HG03159 (cell line): ENCODE results near the gene IQSEC3.
"Not testable (repeated sequence)": the region's sequence is repeated elsewhere in the genome, so short reads cannot be mapped to it uniquely, and the experiment has no call there.

ENCODE experiments used
- ATAC-seq: cut with Tn5 transposase; IDR thresholded peaks from one replicate; pipeline ENCODE4 v1.9.1; 2021; ENCODE audit warnings: mild to moderate bottlenecking, moderate library complexity; ENCODE audit not compliant: unreplicated experiment

Gene IQSEC3

GRCh38 chr12:66428-66781 is at the start of gene IQSEC3:
TSS of gene IQSEC3 (plus strand) at chr12:66767. CDS start at chr12:66883, 116 bp downstream.
- not testable (repeated sequence) for ATAC-seq

DNA sequence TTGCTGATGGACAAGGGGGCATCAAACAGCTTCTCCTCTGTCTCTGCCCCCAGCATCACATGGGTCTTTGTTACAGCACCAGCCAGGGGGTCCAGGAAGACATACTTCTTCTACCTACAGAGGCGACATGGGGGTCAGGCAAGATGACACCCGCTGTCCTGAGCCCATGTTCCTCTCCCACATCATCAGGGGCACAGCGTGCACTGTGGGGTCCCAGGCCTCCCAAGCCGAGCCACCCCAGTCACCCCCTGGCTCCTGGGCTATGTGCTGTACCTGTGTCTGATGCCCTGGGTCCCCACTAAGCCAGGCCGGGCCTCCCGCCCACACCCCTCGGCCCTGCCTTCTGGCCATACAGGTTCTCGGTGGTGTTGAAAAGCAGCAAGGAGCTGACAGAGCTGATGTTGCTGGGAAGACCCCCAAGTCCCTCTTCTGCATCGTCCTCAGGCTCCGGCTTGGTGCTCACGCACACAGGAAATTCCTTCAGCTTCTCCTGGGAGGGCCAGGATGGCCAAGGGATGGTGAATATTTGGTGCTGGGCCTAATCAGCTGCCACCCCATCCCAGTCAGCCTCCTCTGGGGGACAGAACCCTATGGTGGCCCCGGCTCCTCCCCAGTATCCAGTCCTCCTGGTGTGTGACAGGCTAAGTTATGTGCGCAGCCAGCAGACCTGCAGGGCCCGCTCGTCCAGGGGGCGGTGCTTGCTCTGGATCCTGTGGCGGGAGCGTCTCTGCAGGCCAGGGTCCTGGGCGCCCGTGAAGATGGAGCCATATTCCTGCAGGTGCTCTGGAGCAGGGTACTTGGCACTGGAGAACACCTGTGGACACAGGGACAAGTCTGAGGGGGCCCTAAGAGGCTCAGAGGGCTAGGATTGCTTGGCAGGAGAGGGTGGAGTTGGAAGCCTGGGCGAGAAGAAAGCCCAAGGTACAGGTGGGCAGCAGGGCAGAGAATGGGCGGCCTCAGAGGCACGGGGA is 48.9 kb upstream of the IQSEC3 start:
- not testable (repeated sequence) for ATAC-seq

DNA sequence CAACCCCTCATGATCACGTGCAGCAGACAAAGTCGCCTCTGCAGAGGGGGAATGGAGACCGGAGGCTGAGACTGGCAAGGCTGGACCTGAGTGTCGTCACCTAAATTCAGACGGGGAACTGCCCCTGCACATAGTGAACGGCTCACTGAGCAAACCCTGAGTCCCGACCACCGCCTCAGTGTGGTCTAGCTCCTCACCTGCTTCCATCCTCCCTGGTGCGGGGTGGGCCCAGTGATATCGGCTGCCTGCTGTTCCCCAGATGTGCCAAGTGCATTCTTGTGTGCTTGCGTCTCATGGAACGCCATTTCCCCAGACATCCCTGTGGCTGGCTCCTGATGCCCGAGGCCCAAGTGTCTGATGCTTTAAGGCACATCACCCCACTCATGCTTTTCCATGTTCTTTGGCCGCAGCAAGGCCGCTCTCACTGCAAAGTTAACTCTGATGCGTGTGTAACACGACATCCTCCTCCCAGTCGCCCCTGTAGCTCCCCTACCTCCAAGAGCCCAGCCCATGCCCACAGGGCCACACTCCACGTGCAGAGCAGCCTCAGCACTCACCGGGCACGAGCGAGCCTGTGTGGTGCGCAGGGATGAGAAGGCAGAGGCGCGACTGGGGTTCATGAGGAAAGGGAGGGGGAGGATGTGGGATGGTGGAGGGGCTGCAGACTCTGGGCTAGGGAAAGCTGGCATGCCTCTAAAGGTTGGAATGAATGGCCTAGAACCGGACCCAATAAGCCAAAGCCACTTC is 47.6 kb upstream of the IQSEC3 start:
- not testable (repeated sequence) for ATAC-seq

- not testable (repeated sequence) for ATAC-seq
These were observed 46.7 kb upstream of the IQSEC3 start for GRCh38 chr12:19906-20305.

GRCh38 chr12:20757-21156 is 45.8 kb upstream of the IQSEC3 start:
- no peak for ATAC-seq

GRCh38 chr12:21301-22189 is 45.0 kb upstream of the IQSEC3 start:
- no peak for ATAC-seq

GRCh38 chr12:22190-22529 is 44.4 kb upstream of the IQSEC3 start:
- no peak for ATAC-seq

DNA sequence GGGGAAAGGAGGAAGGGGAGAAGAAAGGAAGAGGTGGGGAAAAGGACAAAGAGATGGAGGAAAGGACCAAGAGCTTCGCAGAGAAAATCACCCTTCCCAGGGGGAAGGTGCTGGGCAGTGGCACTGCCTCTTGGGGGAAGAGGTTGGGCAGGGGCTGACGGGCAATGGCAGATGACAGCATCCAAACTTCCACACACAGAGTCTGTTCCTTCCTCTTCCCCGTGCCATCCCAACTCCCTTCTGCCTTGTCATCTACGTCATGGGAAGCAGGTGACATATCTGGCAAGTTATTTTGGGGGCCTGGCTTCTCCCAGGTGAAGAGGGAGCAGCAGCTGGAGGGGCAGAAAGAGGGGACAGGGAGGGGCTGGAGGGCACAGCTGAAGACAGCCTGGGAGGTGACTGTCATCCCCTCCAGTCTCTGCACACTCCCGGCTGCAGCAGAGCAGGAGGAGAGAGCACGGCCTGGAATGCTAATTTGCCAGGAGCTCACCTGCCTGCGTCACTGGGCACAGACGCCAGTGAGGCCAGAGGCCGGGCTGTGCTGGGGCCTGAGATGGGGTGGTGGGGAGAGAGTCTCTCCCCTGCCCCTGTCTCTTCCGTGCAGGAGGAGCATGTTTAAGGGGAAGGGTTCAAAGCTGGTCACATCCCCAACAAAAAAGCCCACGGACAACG is 43.9 kb upstream of the IQSEC3 start:
- ATAC-seq = no peak

DNA sequence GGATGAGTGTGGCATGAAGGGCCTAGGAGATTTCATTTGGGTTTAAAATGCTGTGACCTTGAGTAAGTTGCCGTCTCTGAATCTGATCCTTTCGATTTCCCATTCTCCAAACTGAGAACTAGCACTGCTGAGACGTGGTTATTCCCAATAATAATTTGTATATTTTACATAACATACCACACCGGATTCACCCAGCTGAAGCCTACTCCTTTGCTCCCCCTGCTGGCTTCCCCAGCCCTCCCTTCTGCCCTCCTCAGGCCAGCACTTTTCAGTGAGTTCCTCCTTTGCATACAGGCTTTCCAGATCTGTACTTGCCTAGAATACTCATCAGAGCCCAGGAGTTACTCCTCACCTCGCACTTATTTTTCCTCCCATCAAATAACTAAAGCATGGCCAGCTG is 38.7 kb upstream of the IQSEC3 start:
- not testable (repeated sequence) for ATAC-seq

DNA sequence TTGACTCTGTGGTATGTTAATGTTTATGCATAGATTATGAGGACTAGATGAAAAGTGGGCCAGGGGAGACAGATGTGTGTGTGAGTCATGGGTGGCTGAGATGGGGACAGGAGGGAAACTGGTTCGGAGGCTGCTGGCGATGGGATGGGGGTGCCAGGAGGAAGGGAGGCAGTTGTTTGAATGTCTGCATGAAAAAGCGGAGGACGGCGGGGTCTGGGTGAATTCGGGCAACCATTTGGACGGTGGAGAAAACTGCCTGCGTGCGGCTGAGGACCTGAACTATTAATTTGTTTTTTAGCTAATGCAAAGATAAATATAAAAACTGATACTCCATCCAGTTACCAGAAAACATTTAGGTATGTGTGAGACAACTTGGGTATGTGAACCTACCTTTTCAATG is 27.8 kb upstream of the IQSEC3 start:
- ATAC-seq = not testable (repeated sequence)

- not testable (repeated sequence) for ATAC-seq
These were observed 26.9 kb upstream of the IQSEC3 start for GRCh38 chr12:39555-40265.

DNA sequence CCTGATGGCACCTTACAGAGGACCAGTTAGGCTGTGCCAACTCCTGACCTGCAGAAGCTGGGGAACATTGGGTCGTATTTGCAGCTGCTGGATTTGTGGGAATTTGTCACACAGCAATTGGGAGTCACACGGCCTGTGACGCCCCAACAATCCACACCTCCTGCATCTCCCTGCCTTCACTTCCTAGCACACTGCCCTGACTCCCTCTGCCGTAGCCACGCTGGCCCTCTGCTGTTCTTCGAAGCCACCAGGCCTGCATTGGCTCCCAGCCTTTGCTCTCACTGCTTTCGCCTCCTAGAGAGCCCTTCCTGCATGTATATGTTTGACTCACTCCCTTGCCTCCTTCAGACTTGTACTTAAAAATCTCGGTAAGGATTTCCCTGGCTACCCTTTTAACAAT is 22.2 kb upstream of the IQSEC3 start:
- ATAC-seq = not testable (repeated sequence)

GRCh38 chr12:45235-45990 is 21.2 kb upstream of the IQSEC3 start:
- ATAC-seq = not testable (repeated sequence)

GRCh38 chr12:45991-46358 is 20.6 kb upstream of the IQSEC3 start:
- ATAC-seq = not testable (repeated sequence)

DNA sequence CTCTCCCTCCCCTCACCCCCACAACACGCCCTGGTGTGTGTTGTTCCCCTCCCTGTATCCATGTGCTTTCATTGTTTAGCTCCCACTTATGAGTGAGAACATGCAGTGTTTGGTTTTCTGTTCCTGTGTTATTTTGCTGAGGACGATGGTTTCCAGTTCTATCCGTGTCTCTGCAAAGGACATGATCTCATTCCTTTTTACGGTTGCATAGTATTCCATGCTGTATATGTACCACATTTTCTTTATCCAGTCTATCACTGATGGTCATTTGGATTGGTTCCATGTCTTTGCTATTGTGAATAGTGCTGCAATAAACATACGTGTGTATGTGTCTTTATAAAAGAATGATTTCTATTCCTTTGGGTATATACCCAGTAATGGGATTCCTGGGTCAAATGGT is 20.0 kb upstream of the IQSEC3 start:
- ATAC-seq = not testable (repeated sequence)

- ATAC-seq = not testable (repeated sequence)
These were observed 18.8 kb upstream of the IQSEC3 start for GRCh38 chr12:47699-48226.

DNA sequence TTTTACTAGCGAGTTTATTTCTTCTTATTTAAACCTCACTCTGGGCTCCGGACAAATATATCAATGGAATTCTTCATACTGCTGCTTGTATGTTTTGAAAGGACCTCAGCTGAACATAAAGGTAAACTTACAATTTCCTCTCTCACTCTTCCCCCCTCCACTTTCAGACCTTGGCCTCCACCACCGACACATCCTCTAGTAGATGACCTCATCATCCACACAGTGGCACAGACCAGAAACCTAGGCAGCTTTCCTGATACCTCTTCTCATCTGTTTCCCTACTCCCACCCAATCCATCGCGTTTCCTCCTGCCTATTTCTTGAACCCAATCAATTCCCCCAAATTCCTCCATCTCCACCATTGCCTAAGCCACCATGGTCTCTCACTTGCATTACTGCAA is 17.4 kb upstream of the IQSEC3 start:
- not testable (repeated sequence) for ATAC-seq

DNA sequence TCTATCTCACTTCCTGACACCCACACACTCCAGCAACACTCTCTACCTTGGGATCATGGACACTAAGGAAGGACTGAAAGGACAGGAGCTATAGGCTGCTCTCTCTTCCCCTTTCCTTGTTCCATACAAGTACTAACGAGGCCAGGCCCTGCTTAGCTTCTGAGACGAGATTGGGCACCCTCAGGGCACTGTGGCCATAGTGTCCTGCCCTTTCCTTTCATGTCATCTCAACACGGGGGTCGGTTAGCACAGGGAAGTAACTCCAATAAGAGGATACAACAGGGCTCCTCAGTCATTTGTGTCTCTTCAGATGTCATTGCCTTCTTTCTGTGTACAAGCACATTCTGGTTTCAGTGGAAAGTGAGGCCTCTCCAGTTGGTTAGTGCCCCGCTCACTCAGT is 15.5 kb upstream of the IQSEC3 start:
- ATAC-seq = not testable (repeated sequence)

DNA sequence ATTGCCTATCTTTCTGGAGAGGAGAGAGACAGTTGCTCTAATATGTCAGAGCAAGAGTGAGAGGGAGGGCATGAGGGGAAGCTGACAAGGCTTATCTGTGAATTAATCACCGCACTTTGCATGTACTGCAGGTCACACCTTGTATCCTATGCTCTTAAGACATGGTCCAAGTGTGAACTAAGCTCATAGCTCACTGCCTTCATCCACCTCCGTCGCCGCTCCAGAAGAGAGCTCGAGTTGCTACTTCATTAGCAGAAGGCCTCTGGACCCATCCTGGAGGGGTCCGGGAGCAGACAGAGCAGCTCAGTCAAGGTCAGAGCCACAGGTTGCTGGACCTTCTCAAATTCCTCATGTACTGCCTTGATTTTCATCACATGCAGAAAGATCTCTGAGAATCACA is 14.6 kb upstream of the IQSEC3 start:
- not testable (repeated sequence) for ATAC-seq
